Smooth muscle cell (in vitro differentiated cells): ENCODE measurements around the gene ALOX5AP. TPM values are rescaled to one million over a fixed set of nuclear protein-coding genes. Genes with fewer than 3 reads are reported as not detected.

Source experiments
- DNase-seq: peaks from one replicate; lab custom pipeline; 2025; ENCODE audit not compliant: unreplicated experiment; lab: John Stamatoyannopoulos, UW
- H2AFZ ChIP-seq: fragments of 200-600 bp; sonication (generic); 2 replicates; pipeline ENCODE4 v1.6.0; 2016; ENCODE audit warnings: antibody characterized with exemption, low read depth, mild to moderate bottlenecking
- H3F3A ChIP-seq: fragments of 200-600 bp; sonication (generic); 2 replicates; pipeline ENCODE4 v1.6.0; 2017; ENCODE audit warnings: antibody characterized with exemption, low read depth
- H3K27ac ChIP-seq: fragments of 200-600 bp; sonication (generic); 2 replicates; pipeline ENCODE4 v1.5.1; 2016; ENCODE audit warnings: low read depth, mild to moderate bottlenecking
- H3K27me3 ChIP-seq: fragments of 200-600 bp; sonication (generic); 2 replicates; pipeline ENCODE4 v1.6.1; 2016; ENCODE audit warnings: low read depth, mild to moderate bottlenecking
- H3K36me3 ChIP-seq: fragments of 200-600 bp; sonication (generic); 2 replicates; pipeline ENCODE4 v1.5.1; 2016; ENCODE audit warnings: low read depth
- H3K4me1 ChIP-seq: fragments of 200-600 bp; sonication (generic); 2 replicates; pipeline ENCODE4 v1.5.1; 2016; ENCODE audit warnings: low read depth
- H3K4me2 ChIP-seq: fragments of 200-600 bp; sonication (generic); 2 replicates; pipeline ENCODE4 v1.6.0; 2016; ENCODE audit warnings: mild to moderate bottlenecking
- H3K4me3 ChIP-seq: fragments of 200-600 bp; sonication (generic); 2 replicates; pipeline ENCODE4 v1.5.1; 2016; ENCODE audit warnings: mild to moderate bottlenecking
- H3K79me2 ChIP-seq: fragments of 200-600 bp; sonication (generic); 2 replicates; pipeline ENCODE4 v1.6.0; 2016; ENCODE audit warnings: low read depth, mild to moderate bottlenecking
- H3K9ac ChIP-seq: fragments of 200-600 bp; sonication (generic); 2 replicates; pipeline ENCODE4 v1.6.0; 2016; ENCODE audit warnings: low read depth
- H3K9me3 ChIP-seq: fragments of 200-600 bp; sonication (generic); replicated peaks from 2 replicates; pipeline ENCODE4 v1.5.1; 2016; ENCODE audit warnings: low read depth
- H4K20me1 ChIP-seq: fragments of 200-600 bp; sonication (generic); 2 replicates; pipeline ENCODE4 v1.6.0; 2016; ENCODE audit warnings: low read depth
- CTCF ChIP-seq: fragments of 200-600 bp; sonication (generic); IDR thresholded peaks from 2 replicates; pipeline ENCODE4 v1.5.1; 2017; ENCODE audit warnings: borderline replicate concordance, mild to moderate bottlenecking, antibody characterized with exemption; ENCODE audit not compliant: insufficient read depth, poor library complexity, severe bottlenecking
- whole genome bisulfite sequencing: methylation state at CpG from one replicate; pipeline ENCODE4 v1.1.7; 2016; ENCODE audit warnings: low lambda C conversion rate; 5-methylcytosine and 5-hydroxymethylcytosine counted together
- polyA plus RNA-seq: library from polyadenylated mRNA; unstranded; fragments of >200 nt; fragmentation: Nextera tagmentation; extraction: Ambion mirVana; gene quantifications from 2 replicates; pipeline ENCODE4 v1.2.1, GENCODE V29; 2016
- total RNA-seq: library from RNA; depleted of rRNA; stranded (reverse); fragments of >200 nt; gene quantifications from 2 replicates; pipeline ENCODE4 v1.2.3, GENCODE V29; 2014

Gene ALOX5AP
- total and polyA plus RNA-seq, 2 experiments from 2014 or later, result 0.22 TPM; not detected in 1

GRCh38 chr13:30689752-30690151 lies 45.6 kb upstream of the ALOX5AP start:
- H3K9ac ChIP-seq, result no peak overlapping the region
- no peak overlapping the region for H3K4me3 ChIP-seq
- no peaks in the 10 kb centered on the region for H3K4me1 ChIP-seq
- no peak overlapping the region for H2AFZ ChIP-seq
- DNase-seq, result no peak
- WGBS, result 93% methylated on average over 14 of the region's 14 CpGs
- H3K27me3 ChIP-seq, result no peaks in the 10 kb centered on the region
- H3K4me2 ChIP-seq, result no peak overlapping the region
- H4K20me1 ChIP-seq, result no peaks in the 10 kb centered on the region
- H3K36me3 ChIP-seq, result no peaks in the 10 kb centered on the region
- H3F3A ChIP-seq, result no peaks in the 10 kb centered on the region
- no peak overlapping the region for H3K27ac ChIP-seq
- H3K79me2 ChIP-seq, result no peaks in the 10 kb centered on the region
- no peaks in the 10 kb centered on the region for H3K9me3 ChIP-seq
- TF ChIP-seq CTCF, result no peak

GRCh38 chr13:30690282-30691188 lies 44.8 kb upstream of the ALOX5AP start:
- no peaks in the 10 kb centered on the region for H3K4me1 ChIP-seq
- DNase-seq, result no peak
- H3K9me3 ChIP-seq, result no peaks in the 10 kb centered on the region
- no peaks in the 10 kb centered on the region for H3K79me2 ChIP-seq
- H3K4me2 ChIP-seq, result peak overlapping the region; percentile 54
- peak overlapping the region; percentile 10 for H3K4me3 ChIP-seq
- no peak overlapping the region for H3K9ac ChIP-seq
- H3K27me3 ChIP-seq, result no peaks in the 10 kb centered on the region
- 78% methylated on average over 21 of the region's 21 CpGs for WGBS
- H4K20me1 ChIP-seq, result no peaks in the 10 kb centered on the region
- no peak for TF ChIP-seq CTCF
- peaks cover 2% of the 10 kb centered on the region for H3F3A ChIP-seq
- H3K36me3 ChIP-seq, result no peaks in the 10 kb centered on the region
- no peak overlapping the region for H2AFZ ChIP-seq
- peak overlapping the region; percentile 48 for H3K27ac ChIP-seq

DNA sequence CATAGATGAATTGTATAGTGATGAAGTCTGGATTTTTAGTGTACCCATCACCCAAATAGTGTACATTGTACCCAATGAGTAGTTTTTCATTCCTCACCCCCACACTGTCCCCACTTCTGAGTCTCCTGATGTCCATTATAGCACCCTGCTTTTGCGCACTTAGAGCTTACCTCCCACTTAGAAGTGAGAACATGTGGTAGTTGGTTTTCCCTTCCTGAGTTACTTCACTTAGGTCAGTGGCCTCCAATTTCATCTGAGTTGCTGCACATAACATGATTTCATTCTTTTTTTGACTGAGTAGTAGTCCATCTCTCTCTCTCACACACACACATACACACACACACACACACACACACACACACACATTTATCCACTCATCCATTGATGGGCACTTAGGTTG lies 43.2 kb upstream of the ALOX5AP start:
- no peak overlapping the region for H3K9ac ChIP-seq
- H3K4me3 ChIP-seq, result no peak overlapping the region
- no peaks in the 10 kb centered on the region for H3K79me2 ChIP-seq
- H3F3A ChIP-seq, result peaks cover 7% of the 10 kb centered on the region
- no peak for DNase-seq
- no peak overlapping the region for H3K27ac ChIP-seq
- 100% methylated on average over 1 of the region's 1 CpG for WGBS
- no peaks in the 10 kb centered on the region for H4K20me1 ChIP-seq
- no peaks in the 10 kb centered on the region for H3K27me3 ChIP-seq
- H2AFZ ChIP-seq, result no peak overlapping the region
- no peaks in the 10 kb centered on the region for H3K9me3 ChIP-seq
- no peak for TF ChIP-seq CTCF
- peaks cover 8% of the 10 kb centered on the region for H3K4me1 ChIP-seq
- no peaks in the 10 kb centered on the region for H3K36me3 ChIP-seq
- H3K4me2 ChIP-seq, result no peak overlapping the region
